ENCODE data around the gene ADAMTS16. TPM values are rescaled to one million over a fixed set of nuclear protein-coding genes. Genes with fewer than 3 reads are reported as not detected.

The ADAMTS16 gene
- total RNA-seq, 3 donors from 2014 or later, result 0.10 to 0.35 (median 0.26) TPM

- DNase-seq (no peak), ATAC-seq (no peak)
- no peaks in the 10 kb centered on the region for H3K9me3 ChIP-seq
- no peak overlapping the region for H3K4me3 ChIP-seq
- no peaks in the 10 kb centered on the region for H3K4me1 ChIP-seq (ENCODE audit: low read depth)
- no peaks in the 10 kb centered on the region for H3K36me3 ChIP-seq (ENCODE audit: low read depth)
- TF ChIP-seq CTCF (IDR thresholded peaks at IDR 0.05), result no peak
- intact Hi-C loops (cut with DNase I, micrococcal nuclease), result no loop called here
Observed at GRCh38 chr5:5298841-5299541, 158.9 kb downstream of the ADAMTS16 start.

- TF ChIP-seq CTCF (IDR thresholded peaks at IDR 0.05), result no peak
Observed at GRCh38 chr5:5301176-5301575, 161.0 kb downstream of the ADAMTS16 start.

GRCh38 chr5:5302201-5302600, 162.1 kb downstream of the ADAMTS16 start:
- intact Hi-C loops (cut with DNase I, micrococcal nuclease), result no loop called here
- Histone ChIP-seq H3K9me3 (no peaks in the 10 kb centered on the region), H3K36me3 (ENCODE audit: low read depth) (no peaks in the 10 kb centered on the region), H3K4me1 (ENCODE audit: low read depth) (no peaks in the 10 kb centered on the region), H3K4me3 (no peak overlapping the region)
- no peak for TF ChIP-seq CTCF (IDR thresholded peaks at IDR 0.05)
- DNase-seq (no peak), ATAC-seq (no peak)

More at GRCh38 chr5:5301176-5301575, 161.0 kb downstream of the ADAMTS16 start:
- ATAC-seq, result no peak
- intact Hi-C loops (cut with DNase I, micrococcal nuclease), result no loop called here
- no peaks in the 10 kb centered on the region for H3K4me1 ChIP-seq (ENCODE audit: low read depth)
- no peak overlapping the region for H3K4me3 ChIP-seq
- H3K9me3 ChIP-seq, result no peaks in the 10 kb centered on the region
- DNase-seq, result no peak
- H3K36me3 ChIP-seq (ENCODE audit: low read depth), result no peaks in the 10 kb centered on the region

GRCh38 chr5:5303242-5303641, 163.1 kb downstream of the ADAMTS16 start:
- TF ChIP-seq CTCF (IDR thresholded peaks at IDR 0.05), result no peak
- DNase-seq, result no peak
- intact Hi-C loops (cut with DNase I, micrococcal nuclease), result no loop called here
- H3K36me3 ChIP-seq (ENCODE audit: low read depth), result no peaks in the 10 kb centered on the region
- no peaks in the 10 kb centered on the region for H3K9me3 ChIP-seq
- no peak for ATAC-seq
- no peak overlapping the region for H3K4me3 ChIP-seq
- H3K4me1 ChIP-seq (ENCODE audit: low read depth), result no peaks in the 10 kb centered on the region

GRCh38 chr5:5304361-5305020, 164.4 kb downstream of the ADAMTS16 start:
- no peaks in the 10 kb centered on the region for H3K4me1 ChIP-seq (ENCODE audit: low read depth)
- TF ChIP-seq CTCF (IDR thresholded peaks at IDR 0.05), result no peak
- DNase-seq, result no peak
- ATAC-seq, result no peak
- no peak overlapping the region for H3K4me3 ChIP-seq
- H3K9me3 ChIP-seq, result no peaks in the 10 kb centered on the region
- no peaks in the 10 kb centered on the region for H3K36me3 ChIP-seq (ENCODE audit: low read depth)
- intact Hi-C loops (cut with DNase I, micrococcal nuclease), result no loop called here
